OCI-LY1 (cell line): ENCODE results near the gene GDPD1.

Experiments used
- CTCF ChIP-seq: fragments of 200-600 bp; sonication (generic), shearing (Covaris generic); IDR thresholded peaks from 2 replicates; pipeline ENCODE4 v1.5.1; 2017; ENCODE audit warnings: mild to moderate bottlenecking, antibody characterized with exemption, low read length, moderate library complexity, mixed read lengths
- EZH2 ChIP-seq: fragments of 200-600 bp; sonication (generic), shearing (Covaris generic); IDR thresholded peaks from 2 replicates; pipeline ENCODE4 v1.8.0; 2017; ENCODE audit warnings: borderline replicate concordance, mixed run types, mild to moderate bottlenecking, antibody characterized with exemption, low read length, moderate library complexity, mixed read lengths

GRCh38 chr17:59275618-59276017, 55.3 kb downstream of the GDPD1 start:
- no peak for TF ChIP-seq CTCF
- no peak for TF ChIP-seq EZH2
